ENCODE results near the gene YBX3. TPM values are rescaled to one million over a fixed set of nuclear protein-coding genes. Genes with fewer than 3 reads are reported as not detected.

YBX3 gene
- total RNA-seq, 4 donors from 2014 or later = 77.1 to 291 (median 151) TPM

- TF ChIP-seq CTCF (IDR thresholded peaks at IDR 0.05) (no peak), POLR2A (IDR thresholded peaks at IDR 0.05) (no peak)
- no peak overlapping the region for H3K4me3 ChIP-seq
- no peak for DNase-seq
Observed at GRCh38 chr12:10739157-10740118, 16.3 kb upstream of the YBX3 start.

GRCh38 chr12:10737249-10737648 lies 14.1 kb upstream of the YBX3 start:
- no peak for TF ChIP-seq POLR2A (IDR thresholded peaks at IDR 0.05)
- TF ChIP-seq CTCF (IDR thresholded peaks at IDR 0.05) = no peak
- H3K9me3 ChIP-seq = no peaks in the 10 kb centered on the region
- no peak overlapping the region for H3K27ac ChIP-seq
- H3K4me1 ChIP-seq = no peaks in the 10 kb centered on the region
- no peak overlapping the region for H3K4me3 ChIP-seq
- H3K27me3 ChIP-seq = no peaks in the 10 kb centered on the region
- DNase-seq = no peak
- H3K36me3 ChIP-seq = no peaks in the 10 kb centered on the region

More at GRCh38 chr12:10739157-10740118, 16.3 kb upstream of the YBX3 start:
- Histone ChIP-seq H3K27me3 (no peaks in the 10 kb centered on the region), H3K27ac (no peak overlapping the region), H3K9me3 (no peaks in the 10 kb centered on the region), H3K36me3 (no peaks in the 10 kb centered on the region), H3K4me1 (no peaks in the 10 kb centered on the region)

GRCh38 chr12:10736463-10736862 lies 13.3 kb upstream of the YBX3 start:
- DNase-seq = no peak
- Histone ChIP-seq H3K27ac (no peak overlapping the region), H3K4me1 (no peaks in the 10 kb centered on the region), H3K36me3 (no peaks in the 10 kb centered on the region), H3K9me3 (no peaks in the 10 kb centered on the region), H3K4me3 (no peak overlapping the region), H3K27me3 (no peaks in the 10 kb centered on the region)
- TF ChIP-seq CTCF (IDR thresholded peaks at IDR 0.05) = no peak
- no peak for TF ChIP-seq POLR2A (IDR thresholded peaks at IDR 0.05)

- DNase-seq = no peak
- Histone ChIP-seq H3K27ac (no peak overlapping the region), H3K36me3 (no peaks in the 10 kb centered on the region), H3K9me3 (no peaks in the 10 kb centered on the region), H3K4me1 (no peaks in the 10 kb centered on the region), H3K4me3 (no peak overlapping the region), H3K27me3 (no peaks in the 10 kb centered on the region)
- TF ChIP-seq POLR2A (IDR thresholded peaks at IDR 0.05) (no peak), CTCF (IDR thresholded peaks at IDR 0.05) (no peak)
Observed at GRCh38 chr12:10735428-10735827, 12.3 kb upstream of the YBX3 start.

- Histone ChIP-seq H3K4me1 (no peaks in the 10 kb centered on the region), H3K27me3 (no peaks in the 10 kb centered on the region), H3K36me3 (no peaks in the 10 kb centered on the region), H3K27ac (no peak overlapping the region), H3K4me3 (no peak overlapping the region), H3K9me3 (no peaks in the 10 kb centered on the region)
- TF ChIP-seq POLR2A (IDR thresholded peaks at IDR 0.05) (no peak), CTCF (IDR thresholded peaks at IDR 0.05) (no peak)
- DNase-seq = no peak
Observed at GRCh38 chr12:10732549-10732948, 9.4 kb upstream of the YBX3 start.

All from Peyer's patch (tissue), 4 donors.